Skeletal muscle tissue (tissue), 4 donors: ENCODE data around the gene LRRC34. TPM values are rescaled to one million over a fixed set of nuclear protein-coding genes. Genes with fewer than 3 reads are reported as not detected.

Experiments used
- H3K27ac ChIP-seq: one replicate; pipeline ENCODE4 v1.7.0; 2013; ENCODE audit warnings: mild to moderate bottlenecking, low read depth, low read length, inconsistent platforms
- H3K27me3 ChIP-seq, 3 donors: one replicate each; pipeline ENCODE4 v1.7.0; 2013; ENCODE audit warnings: low read length in 3 of 3; ENCODE audit not compliant: control insufficient read depth in 3 of 3, insufficient read depth in 3 of 3
- H3K36me3 ChIP-seq, 3 donors: one replicate each; pipeline ENCODE4 v1.7.0; 2013; ENCODE audit warnings: low read length in 3 of 3; ENCODE audit not compliant: control insufficient read depth in 3 of 3, insufficient read depth in 3 of 3
- H3K4me1 ChIP-seq, 3 donors: one replicate each; pipeline ENCODE4 v1.7.0; 2013; ENCODE audit warnings: low read length in 3 of 3, mild to moderate bottlenecking in 3 of 3; ENCODE audit not compliant: control insufficient read depth in 3 of 3, insufficient read depth in 3 of 3
- H3K4me3 ChIP-seq, 3 donors: one replicate each; pipeline ENCODE4 v1.7.0; 2013; ENCODE audit warnings: low read length in 3 of 3
- H3K9ac ChIP-seq, 3 donors: one replicate each; pipeline ENCODE4 v1.7.0; 2013; ENCODE audit warnings: low read length in 3 of 3, mild to moderate bottlenecking in 3 of 3, moderate library complexity in 2 of 3, low read depth in 1 of 3
- H3K9me3 ChIP-seq, 3 donors: one replicate each; pipeline ENCODE4 v1.7.0; 2013; ENCODE audit warnings: low read length in 3 of 3; ENCODE audit not compliant: control insufficient read depth in 3 of 3
- total RNA-seq: library from RNA; depleted of rRNA; stranded (reverse); fragments of >200 nt; gene quantifications from one replicate; pipeline ENCODE4 v1.2.3, GENCODE V29; 2014
- donor health status: Osteomylitis.

The LRRC34 gene
- total RNA-seq, 1 donor from 2014 or later, result 3.1 TPM

DNA sequence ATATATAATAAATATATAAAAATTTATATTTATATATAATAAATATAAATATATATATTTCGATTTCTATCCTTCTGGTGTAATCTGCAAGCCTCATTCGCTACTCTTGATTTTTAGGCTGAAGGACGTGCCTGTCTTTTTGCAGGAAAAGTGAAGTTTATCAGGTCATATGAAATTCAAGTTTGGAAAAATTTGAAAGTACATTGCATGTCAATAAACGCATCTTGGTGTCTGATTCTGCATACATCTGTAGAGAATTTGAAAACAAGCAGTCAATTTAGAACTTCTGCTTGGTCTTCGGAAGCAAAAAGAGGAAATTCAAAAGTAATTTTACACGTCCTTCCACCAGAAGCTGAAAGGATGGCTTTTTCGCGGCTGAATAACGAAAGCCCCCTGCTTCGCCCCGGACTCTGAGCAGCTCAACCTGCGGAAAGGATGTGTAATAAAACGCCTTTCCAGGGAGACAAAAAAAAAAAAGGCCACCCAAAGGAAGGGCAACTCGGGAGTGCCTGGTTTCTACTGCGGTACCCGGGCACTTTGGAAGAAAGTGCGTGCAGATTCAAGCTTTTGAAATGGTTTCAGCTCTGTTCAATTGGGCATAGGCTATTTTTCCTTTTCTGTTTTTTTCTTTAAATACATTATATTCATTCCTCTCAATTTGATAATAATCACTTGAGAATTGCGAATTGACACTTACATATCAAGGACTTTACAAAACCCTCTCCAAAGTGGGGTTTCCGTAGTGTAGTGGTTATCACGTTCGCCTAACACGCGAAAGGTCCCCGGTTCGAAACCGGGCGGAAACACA is 41.0 kb downstream of the LRRC34 start:
- H3K4me1 ChIP-seq, result peaks cover 10 to 22% (median 14%) of the 10 kb centered on the region in 3 donors
- no peaks in the 10 kb centered on the region for H3K27me3 ChIP-seq
- H3K9ac ChIP-seq, result peak overlapping the region; percentile 95 to 99 (median 98)
- H3K36me3 ChIP-seq, result peaks cover 0 to 17% (median 5%) of the 10 kb centered on the region in 3 donors
- H3K4me3 ChIP-seq, result peak overlapping the region; percentile 98 to 99 (median 98)
- H3K27ac ChIP-seq, result peak overlapping the region; percentile 99
- no peaks in the 10 kb centered on the region for H3K9me3 ChIP-seq

GRCh38 chr3:169769287-169770181 is 43.2 kb downstream of the LRRC34 start, which contains the start of gene ACTRT3:
Gene ACTRT3, minus strand, starts transcription at chr3:169769561. Its CDS starts 41 bp downstream, at chr3:169769520.
- no peaks in the 10 kb centered on the region for H3K9me3 ChIP-seq
- H3K4me3 ChIP-seq, result peak within 1 kb of the TSS; percentile 62 to 90 (median 76)
- peak within 1 kb of the TSS; percentile 69 to 94 (median 85) for H3K9ac ChIP-seq
- H3K36me3 ChIP-seq, result peaks cover 0 to under 1% (median 0%) of the 10 kb centered on the region in 3 donors
- no peaks in the 10 kb centered on the region for H3K27me3 ChIP-seq
- peaks cover 6 to 7% (median 7%) of the 10 kb centered on the region in 3 donors for H3K4me1 ChIP-seq
- H3K27ac ChIP-seq, result peak within 1 kb of the TSS; percentile 65

DNA sequence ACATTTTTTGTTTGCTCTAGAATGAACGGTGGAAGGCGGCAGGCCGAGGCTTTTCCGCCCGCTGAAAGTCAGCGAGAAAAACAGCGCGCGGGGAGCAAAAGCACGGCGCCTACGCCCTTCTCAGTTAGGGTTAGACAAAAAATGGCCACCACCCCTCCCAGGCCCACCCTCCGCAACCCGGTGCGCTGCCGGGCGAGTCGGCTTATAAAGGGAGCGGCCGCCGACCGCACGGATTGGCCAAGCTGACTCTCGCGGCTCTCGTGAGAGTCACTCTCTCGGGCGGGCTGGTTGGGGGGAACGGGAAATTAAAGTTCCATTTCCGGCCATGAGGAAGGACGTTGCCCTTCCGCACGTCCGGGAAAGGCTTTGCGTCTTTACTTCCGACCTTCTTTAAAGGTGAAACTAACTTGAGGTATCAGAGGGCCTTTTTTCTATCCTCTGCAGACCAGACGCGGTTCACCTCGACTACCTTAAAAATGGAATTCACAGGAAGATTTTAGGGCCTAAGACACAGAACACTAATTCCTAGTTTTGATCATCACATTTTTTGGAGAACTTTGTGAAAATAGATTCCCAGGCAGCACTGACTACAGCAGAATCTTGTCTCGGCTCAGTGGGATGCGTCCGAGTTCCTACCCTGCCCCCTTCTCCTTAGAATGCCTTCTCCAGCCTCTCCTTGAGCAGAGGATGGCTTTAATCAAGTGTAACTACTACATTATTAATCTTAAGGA is 47.7 kb downstream of the LRRC34 start, which contains the start of gene TERC:
TERC (minus strand) TSS at position 179 of the 731 bp plus-strand sequence.
- no peaks in the 10 kb centered on the region for H3K9me3 ChIP-seq
- peaks cover 0 to 4% (median 0%) of the 10 kb centered on the region in 3 donors for H3K4me1 ChIP-seq
- peak within 1 kb of the TSS; percentile 89 for H3K27ac ChIP-seq

GRCh38 chr3:169764312-169764881 is 48.3 kb downstream of the LRRC34 start:
- Histone ChIP-seq H3K9me3 (no peaks in the 10 kb centered on the region), H3K27ac (peak overlapping the region; percentile 89), H3K27me3 (peaks cover 0 to 4% (median 0%) of the 10 kb centered on the region in 3 donors), H3K36me3 (no peaks in the 10 kb centered on the region), H3K9ac (peak overlapping the region; percentile 91 to 95 (median 94)), H3K4me3 (peak overlapping the region; percentile 77 to 95 (median 95)), H3K4me1 (peaks cover 0 to 4% (median 0%) of the 10 kb centered on the region in 3 donors)

More for the DNA sequence above, 47.7 kb downstream of the LRRC34 start, which contains the start of gene TERC:
- H3K27me3 ChIP-seq, result peaks cover 0 to 4% (median 0%) of the 10 kb centered on the region in 3 donors
- H3K4me3 ChIP-seq, result peak within 1 kb of the TSS; percentile 77 to 95 (median 95)
- H3K9ac ChIP-seq, result peak within 1 kb of the TSS; percentile 91 to 95 (median 94)
- no peaks in the 10 kb centered on the region for H3K36me3 ChIP-seq

DNA sequence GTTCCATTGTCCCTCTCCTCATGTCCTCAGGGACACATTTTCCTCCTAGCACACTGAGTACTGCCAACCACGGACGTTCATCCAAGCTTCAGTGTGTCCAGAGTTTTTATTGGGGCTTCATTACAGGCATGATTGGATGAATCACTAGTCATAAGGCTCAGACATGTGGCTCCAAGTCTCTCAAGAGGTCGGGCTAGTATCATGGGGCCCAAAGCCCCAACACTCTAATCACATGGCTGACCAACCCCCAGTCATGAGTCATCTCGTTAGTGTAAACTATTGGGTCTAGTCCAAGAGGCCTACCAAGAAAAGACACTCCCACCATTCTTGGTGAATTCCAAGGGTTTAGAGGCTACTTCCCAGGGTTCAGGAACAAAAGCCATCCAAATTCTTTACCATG is 52.2 kb downstream of the LRRC34 start:
- Histone ChIP-seq H3K36me3 (no peaks in the 10 kb centered on the region), H3K4me3 (no peak overlapping the region), H3K9ac (no peak overlapping the region)

GRCh38 chr3:169759256-169759655 is 53.4 kb downstream of the LRRC34 start:
- Histone ChIP-seq H3K4me3 (no peak overlapping the region), H3K36me3 (no peaks in the 10 kb centered on the region)

More for the DNA sequence above, 52.2 kb downstream of the LRRC34 start:
- Histone ChIP-seq H3K4me1 (peaks cover 0 to 4% (median 0%) of the 10 kb centered on the region in 3 donors), H3K27me3 (peaks cover 0 to 4% (median 0%) of the 10 kb centered on the region in 3 donors), H3K9me3 (no peaks in the 10 kb centered on the region), H3K27ac (no peak overlapping the region)

DNA sequence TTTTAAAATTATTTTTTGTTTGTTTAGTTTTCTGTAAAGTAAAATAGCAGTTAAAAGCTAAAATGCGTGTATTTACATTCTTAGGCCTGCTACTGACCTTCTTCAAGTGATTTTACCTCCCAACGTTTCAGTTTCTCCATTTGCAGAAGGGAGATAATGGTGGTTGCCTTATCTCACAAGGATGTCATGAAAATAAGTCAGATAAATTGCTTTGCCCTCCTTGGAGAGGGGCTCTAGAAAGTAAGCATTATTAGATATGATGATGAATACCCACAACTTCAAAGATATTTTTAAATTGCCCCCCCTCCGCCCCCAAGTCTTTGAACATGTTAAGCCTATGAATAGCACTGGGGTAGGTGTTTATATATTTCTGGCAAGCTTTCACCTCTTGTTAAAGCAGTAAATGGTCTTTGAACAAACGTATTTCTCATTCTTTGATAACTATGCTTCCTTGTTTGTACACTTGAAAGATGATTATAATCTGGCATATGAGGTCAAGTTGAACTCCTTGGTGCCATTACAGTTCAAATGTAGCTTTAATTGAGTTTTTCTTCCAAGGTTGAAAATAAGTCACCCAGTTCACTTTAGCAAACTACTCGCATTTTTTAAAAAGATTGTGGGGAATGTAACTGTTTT is 54.2 kb downstream of the LRRC34 start:
- Histone ChIP-seq H3K9ac (no peak overlapping the region), H3K9me3 (no peaks in the 10 kb centered on the region), H3K4me3 (no peak overlapping the region), H3K36me3 (no peaks in the 10 kb centered on the region), H3K4me1 (no peaks in the 10 kb centered on the region), H3K27ac (no peak overlapping the region), H3K27me3 (peaks cover 4 to 6% (median 6%) of the 10 kb centered on the region in 3 donors)

More at GRCh38 chr3:169759256-169759655, 53.4 kb downstream of the LRRC34 start:
- no peak overlapping the region for H3K27ac ChIP-seq
- H3K4me1 ChIP-seq, result peaks cover 0 to 1% (median 0%) of the 10 kb centered on the region in 3 donors
- H3K9ac ChIP-seq, result no peak overlapping the region
- H3K27me3 ChIP-seq, result peaks cover 4 to 6% (median 6%) of the 10 kb centered on the region in 3 donors
- no peaks in the 10 kb centered on the region for H3K9me3 ChIP-seq

- Histone ChIP-seq H3K27me3 (peaks cover 0 to 6% (median 6%) of the 10 kb centered on the region in 3 donors), H3K4me1 (no peaks in the 10 kb centered on the region), H3K9ac (no peak overlapping the region), H3K4me3 (no peak overlapping the region), H3K36me3 (no peaks in the 10 kb centered on the region), H3K27ac (no peak overlapping the region), H3K9me3 (no peaks in the 10 kb centered on the region)
Observed at GRCh38 chr3:169755488-169755887, 57.2 kb downstream of the LRRC34 start.
